Measurements from ENCODE around the gene MFAP4. TPM values are rescaled to one million over a fixed set of nuclear protein-coding genes. Genes with fewer than 3 reads are reported as not detected.

MFAP4 gene
- polyA plus RNA-seq, 1 donor from 2014 or later: not detected

GRCh38 chr17:19399750-19400450, 12.9 kb upstream of the MFAP4 start:
- H3K36me3 ChIP-seq (ENCODE audit: insufficient read depth, low read length): no peaks in the 10 kb centered on the region
- H3K4me2 ChIP-seq (ENCODE audit: low read length): no peak overlapping the region

More at GRCh38 chr17:19399750-19400450, 12.9 kb upstream of the MFAP4 start:
- H3K27me3 ChIP-seq (ENCODE audit: insufficient read depth, low read depth, low read length): no peaks in the 10 kb centered on the region
- H3K9ac ChIP-seq (ENCODE audit: low read length): no peak overlapping the region
- no peaks in the 10 kb centered on the region for H3K79me2 ChIP-seq (replicated peaks; ENCODE audit: insufficient read depth, low read length)
- H3F3A ChIP-seq (ENCODE audit: insufficient read depth, low read length, poor library complexity, severe bottlenecking): no peaks in the 10 kb centered on the region
- no peaks in the 10 kb centered on the region for H4K20me1 ChIP-seq (ENCODE audit: insufficient read depth)
- TF ChIP-seq POLR2AphosphoS5 (IDR thresholded peaks at IDR 0.05) (no peak), SMC3 (conservative IDR thresholded peaks at IDR 0.05; ENCODE audit: poor library complexity) (no peak), MXI1 (conservative IDR thresholded peaks at IDR 0.05; ENCODE audit: poor library complexity, severe bottlenecking) (no peak), TAF1 (IDR thresholded peaks at IDR 0.05; ENCODE audit: low read depth) (no peak), CTCF (IDR thresholded peaks at IDR 0.05; ENCODE audit: poor library complexity, severe bottlenecking) (no peak), EP300 (conservative IDR thresholded peaks at IDR 0.05; ENCODE audit: poor library complexity, severe bottlenecking) (no peak), REST (IDR thresholded peaks at IDR 0.05; ENCODE audit: borderline replicate concordance) (no peak), EZH2 (IDR thresholded peaks at IDR 0.05; ENCODE audit: borderline replicate concordance, insufficient read depth, low read length, poor library complexity, severe bottlenecking) (no peak), RAD21 (conservative IDR thresholded peaks at IDR 0.05) (no peak)
- no peak overlapping the region for H3K4me3 ChIP-seq (ENCODE audit: low read length)
- no peak overlapping the region for H3K27ac ChIP-seq (ENCODE audit: low read length)
- no peak overlapping the region for H2AFZ ChIP-seq (ENCODE audit: low read depth, low read length)
- no peaks in the 10 kb centered on the region for H3K9me3 ChIP-seq (ENCODE audit: low read length)
- H3K9me2 ChIP-seq (ENCODE audit: insufficient read depth, low read length): no peaks in the 10 kb centered on the region

Data from neural cell (in vitro differentiated cells).